OCI-LY3 (cell line): ENCODE data around the gene CACNA2D2.

ENCODE experiments used
- EZH2phosphoT487 ChIP-seq: fragments of 200-600 bp; shearing (Covaris generic); IDR thresholded peaks from 2 replicates; pipeline ENCODE4 v1.6.1; 2018; ENCODE audit warnings: antibody characterized with exemption, mixed run types, low read depth
- TF ChIP-seq, protein P1 (sequence below): fragments of 200-600, 300-600 bp; sonication (generic); IDR thresholded peaks from 2 replicates; pipeline ENCODE4 v1.5.1; 2014; ENCODE audit warnings: antibody characterized with exemption, low read length, low read depth

DNA sequence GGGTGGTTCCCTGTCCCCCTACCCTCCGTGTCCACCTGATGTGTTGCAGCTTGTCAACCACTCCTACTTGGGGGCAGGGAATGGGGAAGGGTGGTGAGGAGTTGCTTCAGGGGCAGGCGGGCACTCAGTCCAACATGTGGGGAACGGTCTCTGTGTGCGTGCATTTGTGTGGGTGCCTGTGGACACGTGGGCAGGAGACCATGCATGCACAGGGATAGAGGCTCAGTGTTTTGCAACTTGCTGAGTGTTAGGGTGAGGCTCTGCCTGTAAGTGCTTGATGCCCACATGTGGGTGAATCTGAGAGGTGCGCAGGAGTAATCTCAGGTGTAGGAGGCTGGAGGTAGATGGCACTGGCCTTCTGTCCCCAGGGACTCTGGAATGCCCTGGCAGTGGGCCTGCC lies 119.7 kb downstream of the CACNA2D2 start:
- TF ChIP-seq, protein P1, sequence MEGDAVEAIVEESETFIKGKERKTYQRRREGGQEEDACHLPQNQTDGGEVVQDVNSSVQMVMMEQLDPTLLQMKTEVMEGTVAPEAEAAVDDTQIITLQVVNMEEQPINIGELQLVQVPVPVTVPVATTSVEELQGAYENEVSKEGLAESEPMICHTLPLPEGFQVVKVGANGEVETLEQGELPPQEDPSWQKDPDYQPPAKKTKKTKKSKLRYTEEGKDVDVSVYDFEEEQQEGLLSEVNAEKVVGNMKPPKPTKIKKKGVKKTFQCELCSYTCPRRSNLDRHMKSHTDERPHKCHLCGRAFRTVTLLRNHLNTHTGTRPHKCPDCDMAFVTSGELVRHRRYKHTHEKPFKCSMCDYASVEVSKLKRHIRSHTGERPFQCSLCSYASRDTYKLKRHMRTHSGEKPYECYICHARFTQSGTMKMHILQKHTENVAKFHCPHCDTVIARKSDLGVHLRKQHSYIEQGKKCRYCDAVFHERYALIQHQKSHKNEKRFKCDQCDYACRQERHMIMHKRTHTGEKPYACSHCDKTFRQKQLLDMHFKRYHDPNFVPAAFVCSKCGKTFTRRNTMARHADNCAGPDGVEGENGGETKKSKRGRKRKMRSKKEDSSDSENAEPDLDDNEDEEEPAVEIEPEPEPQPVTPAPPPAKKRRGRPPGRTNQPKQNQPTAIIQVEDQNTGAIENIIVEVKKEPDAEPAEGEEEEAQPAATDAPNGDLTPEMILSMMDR, result no peak
- no peak for TF ChIP-seq EZH2phosphoT487
